HG02798 (cell line): ENCODE data around the gene ETV6.

Source experiments
- ATAC-seq: cut with Tn5 transposase; IDR thresholded peaks from one replicate; pipeline ENCODE4 v1.9.1; 2021; ENCODE audit warnings: mild to moderate bottlenecking; ENCODE audit not compliant: unreplicated experiment, poor library complexity

The ETV6 gene

GRCh38 chr12:11793921-11794710 is 144.6 kb downstream of the ETV6 start:
- no peak for ATAC-seq

- ATAC-seq = no peak
Observed at GRCh38 chr12:11794751-11795150, 145.3 kb downstream of the ETV6 start.

GRCh38 chr12:11795192-11795912 is 145.9 kb downstream of the ETV6 start:
- no peak for ATAC-seq

- ATAC-seq = no peak
Observed at GRCh38 chr12:11795913-11796459, 146.5 kb downstream of the ETV6 start.

- no peak for ATAC-seq
Observed at GRCh38 chr12:11797317-11797913, 147.9 kb downstream of the ETV6 start.

GRCh38 chr12:11798006-11798708 is 148.7 kb downstream of the ETV6 start:
- no peak for ATAC-seq

- no peak for ATAC-seq
Observed at GRCh38 chr12:11798856-11799501, 149.5 kb downstream of the ETV6 start.

GRCh38 chr12:11799502-11799873 is 150.0 kb downstream of the ETV6 start:
- ATAC-seq = no peak

GRCh38 chr12:11801643-11802042 is 152.2 kb downstream of the ETV6 start:
- no peak for ATAC-seq

GRCh38 chr12:11804130-11804529 is 154.7 kb downstream of the ETV6 start:
- ATAC-seq = no peak

- ATAC-seq = no peak
Observed at GRCh38 chr12:11805043-11805442, 155.6 kb downstream of the ETV6 start.

GRCh38 chr12:11805680-11806079 is 156.2 kb downstream of the ETV6 start:
- ATAC-seq = no peak

GRCh38 chr12:11807458-11807857 is 158.0 kb downstream of the ETV6 start:
- no peak for ATAC-seq

GRCh38 chr12:11808931-11809330 is 159.5 kb downstream of the ETV6 start:
- ATAC-seq = no peak

GRCh38 chr12:11810206-11810545 is 160.7 kb downstream of the ETV6 start:
- ATAC-seq = no peak

- ATAC-seq = no peak
Observed at GRCh38 chr12:11811008-11811407, 161.5 kb downstream of the ETV6 start.

GRCh38 chr12:11812241-11812585 is 162.7 kb downstream of the ETV6 start:
- ATAC-seq = no peak

GRCh38 chr12:11812586-11813437 is 163.3 kb downstream of the ETV6 start:
- ATAC-seq = peak; percentile 63

GRCh38 chr12:11813438-11813813 is 164.0 kb downstream of the ETV6 start:
- peak; percentile 8 for ATAC-seq
